NCI-H748 (cell line): Measurements from ENCODE around the gene TRMT2A.
"Not testable (repeated sequence)": the region's sequence is repeated elsewhere in the genome, so short reads cannot be mapped to it uniquely, and the experiment has no call there.

Experiments used
- DNase-seq: peaks from one replicate; lab custom pipeline; 2025; ENCODE audit not compliant: unreplicated experiment; lab: John Stamatoyannopoulos, UW

Gene TRMT2A

DNA sequence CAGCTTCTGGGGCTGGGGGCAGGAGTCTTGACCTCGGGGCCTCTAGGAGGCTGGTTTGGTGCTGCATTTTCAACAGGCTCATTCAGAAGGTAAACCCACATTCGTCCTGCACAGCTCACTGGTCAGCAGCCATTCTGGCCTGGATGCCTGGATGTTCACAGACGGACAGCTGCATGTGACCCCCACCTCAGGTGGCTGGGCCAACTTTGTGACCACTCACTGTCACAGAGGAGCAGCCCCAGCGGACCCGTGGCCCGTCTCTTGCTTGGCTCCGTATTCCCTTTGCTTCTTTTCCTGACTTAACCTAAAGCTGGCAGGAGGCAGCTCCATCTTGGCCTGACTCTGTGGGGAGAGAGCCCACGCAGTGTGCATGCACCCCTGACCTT lies 28.8 kb downstream of the TRMT2A start:
- no peak for DNase-seq

DNA sequence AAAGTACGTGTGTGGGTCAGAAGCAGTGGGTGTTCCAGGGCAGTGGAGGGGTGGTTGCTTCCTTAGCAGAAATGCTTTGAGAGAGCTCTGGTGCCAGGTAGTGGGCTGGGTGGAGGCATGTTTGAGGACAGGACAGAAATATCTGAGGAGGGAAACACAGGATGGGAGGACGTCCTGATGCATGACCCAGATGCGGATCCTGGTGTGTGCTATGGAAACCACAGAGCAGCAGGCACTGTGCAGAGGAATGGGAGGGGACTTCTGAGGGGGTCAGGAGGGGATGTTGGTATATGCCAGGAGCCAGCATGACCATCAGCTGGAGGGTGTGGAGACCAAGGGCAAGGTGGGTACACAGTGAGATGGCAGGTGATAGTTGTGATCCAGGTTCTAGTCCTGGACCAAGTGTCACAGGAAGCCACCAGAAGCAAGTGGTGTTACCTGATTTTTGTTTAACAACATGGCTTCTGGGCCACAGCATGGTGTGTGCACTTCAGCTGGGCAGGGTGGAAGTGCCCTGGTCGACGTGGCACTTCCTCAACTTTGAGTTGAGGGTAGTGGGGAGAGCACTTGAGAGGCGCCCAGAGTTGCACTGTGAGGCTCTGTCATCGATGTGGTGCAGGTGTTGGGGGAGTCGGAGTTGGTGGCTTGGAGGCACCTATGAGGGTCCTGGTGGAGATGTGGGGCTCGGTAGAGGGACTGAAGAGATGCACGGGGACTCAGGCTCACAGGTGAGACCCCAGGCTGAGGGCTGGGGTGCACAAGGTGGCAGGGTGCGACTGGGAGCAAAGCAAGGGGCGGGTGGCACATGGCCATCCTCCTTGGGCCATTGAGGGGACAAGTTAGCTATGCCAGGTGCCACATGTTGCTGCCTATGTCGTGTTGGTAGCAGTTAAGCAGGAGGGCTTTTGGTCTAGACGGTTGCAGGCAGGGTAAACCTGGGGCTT lies 29.4 kb downstream of the TRMT2A start:
- no peak for DNase-seq

DNA sequence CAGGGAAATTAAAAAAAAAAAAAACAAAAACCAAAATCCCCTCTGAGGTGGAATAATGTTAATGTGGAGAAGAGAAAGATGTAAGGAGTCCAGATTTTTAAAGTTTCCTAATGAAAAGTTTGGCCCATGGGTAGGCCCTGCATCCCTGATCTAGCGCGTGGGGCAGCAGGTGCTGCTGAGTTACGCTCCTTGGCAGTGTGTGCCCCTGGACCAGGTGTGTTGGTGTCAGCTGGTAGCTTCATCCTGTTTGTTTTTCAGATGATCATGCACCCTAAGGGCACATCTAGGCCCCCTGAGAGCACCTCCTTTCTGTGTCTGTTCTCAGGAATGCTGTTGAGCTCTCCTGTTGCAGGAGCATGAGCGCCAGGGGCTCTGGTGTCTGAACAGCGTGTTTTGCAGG lies 30.3 kb downstream of the TRMT2A start:
- DNase-seq: no peak

DNA sequence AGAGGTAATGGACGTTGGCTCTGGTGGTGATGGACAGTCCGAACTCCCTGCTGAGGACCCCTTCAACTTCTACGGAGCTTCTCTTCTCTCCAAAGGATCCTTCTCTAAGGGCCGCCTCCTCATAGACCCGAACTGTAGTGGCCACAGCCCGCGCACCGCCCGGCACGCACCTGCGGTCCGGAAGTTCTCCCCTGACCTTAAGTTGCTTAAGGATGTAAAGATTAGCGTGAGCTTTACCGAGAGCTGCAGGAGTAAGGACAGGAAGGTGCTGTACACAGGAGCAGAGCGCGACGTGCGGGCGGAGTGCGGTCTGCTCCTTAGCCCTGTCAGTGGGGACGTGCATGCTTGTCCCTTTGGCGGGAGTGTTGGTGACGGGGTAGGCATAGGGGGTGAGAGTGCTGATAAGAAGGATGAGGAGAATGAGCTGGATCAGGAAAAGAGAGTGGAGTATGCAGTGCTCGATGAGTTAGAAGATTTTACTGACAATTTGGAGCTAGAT lies 30.9 kb downstream of the TRMT2A start:
- no peak for DNase-seq

DNA sequence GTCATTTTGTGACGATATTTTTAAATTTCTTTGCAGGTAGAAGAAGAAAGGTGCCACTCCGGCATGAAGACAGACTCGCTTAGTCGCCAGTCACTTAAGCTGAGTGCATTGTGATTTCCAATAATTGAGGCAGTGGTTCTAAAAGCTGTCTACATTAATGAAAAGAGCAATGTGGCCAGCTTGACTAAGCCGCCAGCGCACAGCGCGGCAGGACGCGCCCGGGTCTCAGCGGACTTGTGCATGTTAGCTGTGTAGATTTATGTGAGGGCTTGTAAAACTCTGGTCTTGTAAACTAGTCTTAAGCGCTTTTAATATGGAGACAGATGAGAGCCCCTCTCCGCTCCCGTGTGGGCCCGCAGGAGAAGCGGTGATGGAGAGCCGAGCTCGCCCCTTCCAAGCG lies 31.4 kb downstream of the TRMT2A start:
- DNase-seq: no peak

DNA sequence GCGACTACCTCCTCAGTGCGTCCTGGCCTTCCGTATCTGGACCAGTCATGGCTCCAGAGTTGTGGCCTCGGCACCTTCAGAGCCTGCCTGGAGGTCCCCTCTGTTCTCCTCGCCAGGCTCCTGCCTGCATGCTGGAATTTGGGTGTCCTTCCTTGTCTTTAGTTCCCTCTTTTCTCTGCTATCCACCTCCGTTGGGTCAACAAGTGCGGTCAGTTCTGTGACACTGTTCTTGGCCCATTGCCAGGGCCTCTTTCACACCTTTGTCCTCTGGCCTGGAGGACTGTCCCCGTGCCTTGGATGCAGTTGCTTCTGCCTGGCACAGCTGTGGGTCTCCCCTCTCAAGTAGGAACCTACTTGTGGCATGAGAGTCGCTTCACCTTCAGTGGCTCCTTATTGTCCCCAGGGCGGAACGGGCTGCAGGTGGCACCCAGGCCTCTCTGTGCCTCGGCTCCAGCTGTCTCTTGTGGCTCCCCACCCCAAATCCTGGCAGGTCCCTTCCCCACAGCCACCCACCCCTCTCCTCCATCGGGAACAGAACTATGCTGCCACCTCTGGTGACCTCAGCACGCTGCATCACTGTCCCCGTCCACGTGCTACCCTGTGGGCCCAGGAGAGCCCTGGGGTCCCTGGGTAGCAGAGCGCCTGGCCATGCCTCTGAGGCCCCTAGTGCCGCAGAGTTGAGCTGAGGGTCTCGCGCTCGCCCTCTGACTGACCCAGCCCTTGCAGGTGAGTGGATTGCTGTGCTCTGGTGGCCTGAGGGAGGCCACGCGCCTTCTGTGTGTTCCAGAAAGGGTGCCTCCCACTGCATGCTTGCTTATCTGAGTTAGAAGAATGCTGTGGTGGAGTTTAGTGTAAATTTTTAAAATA lies 32.2 kb downstream of the TRMT2A start:
- DNase-seq: no peak

DNA sequence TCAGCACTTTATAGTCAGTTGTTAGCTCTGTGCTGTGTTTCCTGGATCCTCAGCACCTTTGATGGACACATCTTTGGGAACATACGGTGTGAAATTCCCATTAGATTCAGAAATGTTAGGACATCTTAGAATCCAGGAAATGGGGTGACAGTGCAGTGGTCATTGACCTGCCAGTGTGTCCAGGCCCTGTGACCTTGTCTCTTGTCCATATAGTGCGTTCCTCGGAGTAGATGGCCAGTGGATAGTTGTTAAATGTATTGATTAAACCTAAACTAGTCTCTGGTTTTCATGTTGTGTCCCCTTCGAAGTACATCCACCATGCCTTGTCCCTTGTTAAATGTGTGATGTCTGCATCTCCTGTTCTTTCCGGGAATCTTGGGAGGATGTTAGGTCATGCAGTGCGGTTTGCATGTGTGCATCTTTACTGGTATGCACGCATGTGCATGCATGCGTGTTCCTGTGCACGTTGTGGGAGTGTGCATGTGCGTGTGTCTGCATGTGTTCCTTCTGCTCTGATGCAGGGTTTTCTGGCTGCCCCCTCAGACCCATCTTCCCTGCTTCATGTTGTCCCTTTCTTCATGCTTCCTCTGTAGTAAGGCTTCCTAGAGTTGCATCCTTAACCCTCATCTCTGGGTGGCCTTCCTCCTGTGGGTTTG lies 33.0 kb downstream of the TRMT2A start:
- DNase-seq: no peak

DNA sequence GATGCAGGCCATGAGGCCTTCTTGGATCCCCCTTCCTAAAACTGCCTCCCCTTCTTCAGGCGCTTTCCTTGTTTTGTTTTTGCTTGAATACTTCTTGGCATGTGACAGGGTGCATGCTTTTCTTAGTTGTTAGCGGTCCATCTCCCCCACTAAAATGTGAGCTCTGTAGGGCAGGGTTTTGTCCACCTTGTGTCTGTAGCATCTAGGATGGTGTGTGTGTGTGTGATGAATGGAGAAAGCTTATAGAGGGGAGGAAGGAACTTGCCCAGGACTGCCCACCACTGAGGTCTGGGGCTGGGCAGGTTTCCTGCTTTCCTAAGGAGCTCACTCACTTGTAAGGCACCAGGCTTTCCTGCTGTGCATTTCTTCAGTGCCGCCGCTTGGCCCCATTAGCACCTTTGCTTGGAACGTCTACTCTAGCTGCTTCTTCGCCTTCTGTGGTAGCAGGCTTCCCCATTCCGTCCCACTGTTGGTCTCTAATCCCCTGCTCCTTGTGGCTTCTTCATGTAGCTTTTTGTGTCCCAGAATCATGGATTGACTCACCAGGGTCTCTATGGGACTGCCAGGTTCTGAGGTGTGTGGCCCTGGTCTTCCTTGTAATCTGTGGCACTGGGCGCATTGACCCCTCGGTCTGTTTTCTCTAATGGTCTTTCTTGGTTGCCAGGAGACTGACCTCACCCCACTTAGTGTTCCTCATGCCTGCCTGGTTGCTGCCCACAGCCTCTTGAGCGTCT lies 33.7 kb downstream of the TRMT2A start:
- no peak for DNase-seq

DNA sequence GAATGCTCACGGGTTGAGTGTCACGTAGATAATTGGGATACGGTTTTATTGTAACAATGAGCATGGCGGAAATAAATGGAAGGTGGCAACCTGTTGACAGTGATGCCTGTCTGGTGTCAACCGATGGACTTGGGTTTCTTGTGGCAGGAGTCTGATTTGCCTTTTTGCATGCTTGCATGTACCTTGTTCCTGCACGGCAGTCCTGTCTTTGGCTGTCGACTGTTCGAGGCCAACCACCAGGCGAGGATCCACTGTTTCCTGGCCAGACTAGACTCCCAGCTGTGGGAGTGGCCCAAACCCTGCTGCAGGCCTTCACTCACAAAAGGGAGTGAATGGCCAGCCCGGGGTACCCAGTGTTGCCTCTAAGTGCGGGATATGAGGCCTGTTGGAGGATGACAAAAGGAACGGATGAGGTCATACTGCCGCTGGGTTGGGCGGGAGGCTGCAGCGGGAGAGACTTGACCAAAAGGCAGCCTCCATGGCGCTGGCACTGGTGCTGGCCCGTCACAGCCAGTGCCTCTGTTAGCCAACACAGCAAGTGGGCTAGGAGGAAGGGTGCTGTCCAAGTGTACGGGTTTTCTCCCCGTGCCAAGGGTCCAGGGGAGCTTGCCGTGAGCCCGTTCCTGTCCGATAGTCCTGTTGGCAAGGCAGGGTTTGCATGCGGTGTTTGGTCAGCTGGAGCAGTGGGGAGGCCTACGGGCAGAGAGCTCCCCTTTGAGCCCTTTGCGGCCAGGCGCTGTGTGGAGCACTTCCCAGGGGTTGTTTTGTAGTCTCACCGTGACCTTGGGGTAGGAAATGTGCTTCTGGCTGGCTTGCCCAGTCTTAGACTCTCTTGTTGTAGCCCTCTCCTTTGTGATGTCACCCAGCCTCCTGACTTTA lies 36.0 kb downstream of the TRMT2A start:
- DNase-seq: peak; percentile 52

DNA sequence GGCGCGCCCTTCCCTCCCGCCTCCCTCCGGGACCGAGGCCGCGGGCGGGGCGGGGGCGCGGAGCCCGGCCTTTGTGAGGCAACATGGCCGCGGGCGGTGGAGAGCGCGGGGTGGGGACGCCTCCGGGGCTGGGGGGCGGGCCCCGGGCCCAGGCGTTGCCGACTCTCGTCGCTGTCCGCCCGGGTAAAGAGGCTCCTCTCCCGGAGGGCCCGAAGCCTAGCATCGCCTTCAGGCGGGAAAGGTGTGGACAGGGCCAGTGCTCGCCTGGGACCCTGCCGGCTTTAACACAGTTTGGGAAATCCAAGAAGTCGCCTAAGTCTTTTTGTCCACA lies 36.6 kb downstream of the TRMT2A start:
- peak; percentile 64 for DNase-seq

DNA sequence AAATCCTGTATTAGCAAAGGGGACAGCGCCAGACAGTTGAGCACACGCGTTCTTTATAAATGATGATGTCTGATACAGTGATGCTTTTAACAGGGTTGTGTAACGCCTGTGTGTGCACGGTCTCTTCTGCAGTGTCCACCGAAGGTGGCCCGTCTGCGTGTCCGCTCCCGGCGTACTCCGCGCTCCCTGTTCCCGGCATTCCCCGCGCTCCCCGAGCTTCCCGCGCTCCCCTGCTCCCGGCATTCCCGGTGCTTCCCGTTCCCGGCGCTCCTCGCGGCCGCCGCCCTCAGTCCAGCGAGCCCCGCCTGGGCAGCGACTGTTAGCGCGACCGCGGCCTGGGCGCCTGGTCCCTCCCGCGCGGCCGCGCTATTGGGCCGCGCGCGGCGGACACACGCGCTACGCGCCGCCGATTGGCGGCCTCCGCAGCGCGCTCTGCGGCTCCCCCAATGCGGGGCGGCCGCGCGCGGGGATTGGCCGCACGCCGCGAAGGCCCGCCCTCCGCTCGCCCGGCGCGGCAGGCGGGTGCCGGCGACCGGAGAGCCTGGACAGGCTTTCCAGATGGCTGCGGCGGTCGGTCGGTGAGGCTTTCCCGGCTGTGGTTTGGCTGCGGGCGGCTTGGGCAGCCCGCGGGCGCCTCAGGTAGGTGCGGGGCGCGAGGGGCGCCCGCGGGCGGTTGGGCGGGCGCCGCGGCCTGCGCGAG lies 37.1 kb downstream of the TRMT2A start, which contains the start of gene DGCR8:
Gene DGCR8, plus strand, starts transcription at position 497 of the 700 bp plus-strand sequence. CDS start 5,723 bp downstream, outside the sequence.
- DNase-seq: peak; percentile 94

DNA sequence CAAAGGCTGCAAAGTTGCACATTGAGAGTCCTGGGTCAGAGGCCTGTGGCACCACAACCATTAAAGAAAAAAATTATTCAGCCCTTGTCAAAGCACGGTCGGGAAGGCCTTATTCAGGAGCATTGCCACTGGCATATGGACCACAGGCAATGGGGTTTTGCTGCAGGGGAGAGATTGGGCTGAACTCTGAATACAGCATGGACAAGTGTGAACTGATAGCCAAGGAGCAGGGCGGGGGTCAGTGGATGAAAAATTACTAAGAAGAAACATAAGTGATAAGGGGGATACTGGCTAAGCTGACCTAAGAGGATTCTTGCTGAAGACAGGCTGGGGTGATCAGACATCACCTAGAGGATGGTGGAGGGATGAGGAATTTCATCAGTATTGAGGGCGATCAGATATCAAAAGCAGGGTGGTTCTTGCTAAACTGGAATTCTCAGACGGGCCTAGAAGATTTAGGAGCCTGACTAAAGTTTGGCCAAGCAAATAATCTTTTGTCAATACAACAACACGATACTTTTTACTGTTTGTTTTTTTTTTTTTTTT lies 40.3 kb downstream of the TRMT2A start:
- DNase-seq: no peak

DNA sequence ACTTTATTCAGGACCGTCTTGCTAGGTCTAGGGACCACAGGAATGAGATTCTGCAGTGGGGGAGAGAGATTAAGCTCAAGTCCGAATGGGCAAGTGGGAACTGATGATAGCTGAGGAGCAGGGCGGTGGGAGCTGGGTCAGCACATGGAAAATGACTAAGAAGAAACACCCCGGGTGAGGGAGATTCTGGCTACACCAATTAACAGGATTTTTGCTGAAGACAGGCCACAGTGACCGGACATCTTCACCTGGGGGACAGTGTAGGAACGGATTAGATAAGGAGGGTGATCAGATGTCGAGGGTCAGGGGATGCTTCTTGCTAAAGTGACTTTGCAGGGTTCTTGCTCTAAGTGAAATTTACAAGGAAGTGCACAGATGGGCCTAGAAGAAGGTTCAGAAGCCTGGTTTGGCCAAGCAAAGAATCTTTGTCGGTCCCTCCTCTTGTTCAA lies 45.5 kb downstream of the TRMT2A start:
- DNase-seq: no peak

DNA sequence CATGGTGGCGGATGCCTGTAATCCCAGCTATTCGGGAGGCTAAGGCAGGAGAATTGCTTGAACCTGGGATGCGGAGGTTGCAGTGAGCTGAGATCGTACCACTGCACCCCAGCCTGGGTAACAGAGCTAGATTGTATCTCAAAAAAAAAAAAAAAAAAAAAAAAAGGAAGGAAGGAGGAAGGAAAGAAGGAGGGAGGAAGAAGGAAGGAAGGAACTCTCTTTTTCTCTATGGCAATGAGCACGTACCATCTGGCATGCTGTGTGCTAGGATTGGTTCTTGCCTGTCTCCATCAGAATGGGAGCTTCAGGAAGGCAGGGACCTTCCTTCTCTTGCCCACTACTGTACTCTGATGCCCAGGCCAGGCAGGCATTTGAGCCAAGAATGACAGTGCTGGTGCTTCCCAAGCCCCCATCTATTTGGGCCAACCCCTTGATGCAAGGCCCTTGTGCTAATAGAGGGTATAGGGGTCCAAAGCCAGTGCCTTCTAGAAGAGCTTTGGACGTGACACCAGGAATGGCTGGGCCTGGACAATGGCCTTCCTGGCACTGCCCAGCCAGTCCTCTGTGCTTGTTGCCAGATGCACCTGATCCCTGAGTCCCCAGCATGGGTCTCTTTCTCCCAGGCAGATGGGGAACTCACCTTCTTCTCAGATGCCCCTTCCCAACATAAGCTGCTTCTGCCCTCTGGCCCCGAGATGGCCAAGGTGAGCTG lies 47.5 kb downstream of the TRMT2A start:
- no peak for DNase-seq

DNA sequence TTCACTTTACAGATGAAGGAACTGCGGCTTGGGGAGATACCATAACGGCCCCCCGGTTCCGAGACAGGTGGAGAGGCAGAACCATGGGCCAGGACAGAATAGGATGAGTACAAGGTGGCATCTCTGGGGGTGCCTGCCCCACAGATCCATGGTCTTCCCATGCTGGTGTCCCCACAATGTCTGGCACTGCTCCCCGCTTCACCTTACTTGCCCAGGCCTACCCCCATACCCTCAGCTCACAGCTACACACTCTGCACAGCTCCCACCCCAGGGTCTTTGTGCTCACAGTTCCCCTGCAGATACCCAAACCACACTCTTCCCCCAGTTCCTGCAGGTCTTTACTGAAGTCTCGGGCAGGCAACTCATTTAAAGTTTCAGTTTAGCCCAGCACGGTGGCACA lies 48.4 kb downstream of the TRMT2A start:
- no peak for DNase-seq

DNA sequence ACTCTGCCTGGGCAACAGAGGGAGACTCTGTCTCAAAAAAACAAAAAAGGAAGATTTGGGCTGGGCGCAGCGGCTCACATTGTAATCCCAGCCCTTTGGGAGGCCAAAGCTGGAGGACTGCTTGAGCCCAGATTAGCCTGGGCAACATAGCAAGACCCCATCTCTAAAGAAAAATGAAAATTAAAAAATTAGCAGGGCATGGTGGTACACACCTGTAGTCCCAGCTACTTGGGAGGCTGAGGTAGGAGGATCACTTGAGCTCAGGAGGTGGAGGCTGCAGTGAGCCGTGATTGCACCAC lies 49.7 kb downstream of the TRMT2A start:
- DNase-seq: not testable (repeated sequence)

DNA sequence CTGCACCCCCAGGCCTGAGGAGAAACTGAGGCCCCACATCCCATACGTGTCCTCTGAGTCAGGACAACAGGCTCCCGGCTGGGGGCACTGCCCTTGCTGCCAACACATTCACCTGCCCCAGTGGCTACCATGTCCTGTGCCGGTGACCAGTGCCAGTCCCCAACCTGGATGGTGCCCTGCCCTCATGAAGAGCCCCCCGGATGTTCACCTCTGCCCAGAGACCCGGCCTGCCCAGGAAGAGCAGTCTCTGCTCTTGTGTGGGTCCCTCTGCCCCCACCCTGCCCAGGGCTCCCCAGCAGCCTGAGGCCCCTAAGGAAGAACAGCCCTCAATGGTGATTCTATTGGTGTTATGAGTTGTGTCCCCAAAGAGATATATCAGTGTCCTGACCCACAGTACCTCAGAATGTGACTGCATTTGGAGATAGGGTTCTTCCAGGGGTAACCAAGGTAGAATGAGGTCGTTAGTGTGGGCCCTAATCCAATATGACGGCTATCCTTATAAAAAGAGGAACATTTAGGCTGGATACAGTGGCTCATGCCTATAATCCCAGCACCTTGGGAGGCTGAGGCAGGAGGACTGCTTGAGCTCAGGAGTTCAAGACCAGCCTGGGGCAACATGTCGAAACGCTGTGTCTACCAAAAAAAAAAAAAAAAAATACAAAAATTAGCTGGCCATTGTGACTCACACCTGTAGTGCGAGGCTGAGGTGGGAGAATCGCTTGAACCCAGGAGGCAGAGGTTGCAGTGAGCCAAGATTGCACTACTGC lies 50.2 kb downstream of the TRMT2A start:
- no peak for DNase-seq
